ENCODE measurements around the gene CAMTA1.

CAMTA1 gene

GRCh38 chr1:7333620-7334019 lies 548.4 kb downstream of the CAMTA1 start:
- WGBS, 2 experiments, result 85 to 86% methylated on average over 7 to 8 of the region's 8 CpGs
- Histone ChIP-seq H3K36me3 (ENCODE audit: control insufficient read depth, insufficient read depth, low read length) (no peaks in the 10 kb centered on the region), H3K27me3 (ENCODE audit: control insufficient read depth, insufficient read depth, low read length, poor library complexity, severe bottlenecking) (no peaks in the 10 kb centered on the region), H3K4me1 (ENCODE audit: control insufficient read depth, insufficient read depth, low read length) (peaks cover 18% of the 10 kb centered on the region), H3K9me3 (ENCODE audit: control insufficient read depth, low read length) (no peaks in the 10 kb centered on the region), H3K27ac (ENCODE audit: insufficient read depth, low read depth, low read length, poor library complexity, severe bottlenecking) (no peak overlapping the region), H3K4me3 (ENCODE audit: insufficient read depth, low read depth, low read length) (no peak overlapping the region)

GRCh38 chr1:7334475-7335035 lies 549.3 kb downstream of the CAMTA1 start:
- H3K36me3 ChIP-seq (ENCODE audit: control insufficient read depth, insufficient read depth, low read length), result no peaks in the 10 kb centered on the region
- H3K27ac ChIP-seq (ENCODE audit: insufficient read depth, low read depth, low read length, poor library complexity, severe bottlenecking), result no peak overlapping the region
- WGBS, 2 experiments, result 71 to 73% methylated on average over 9 to 10 of the region's 10 CpGs
- no peaks in the 10 kb centered on the region for H3K27me3 ChIP-seq (ENCODE audit: control insufficient read depth, insufficient read depth, low read length, poor library complexity, severe bottlenecking)
- H3K4me1 ChIP-seq (ENCODE audit: control insufficient read depth, insufficient read depth, low read length), result peaks cover 18% of the 10 kb centered on the region
- no peak overlapping the region for H3K4me3 ChIP-seq (ENCODE audit: insufficient read depth, low read depth, low read length)
- H3K9me3 ChIP-seq (ENCODE audit: control insufficient read depth, low read length), result no peaks in the 10 kb centered on the region

GRCh38 chr1:7335224-7335879 lies 550.1 kb downstream of the CAMTA1 start:
- H3K4me1 ChIP-seq (ENCODE audit: control insufficient read depth, insufficient read depth, low read length), result peaks cover 18% of the 10 kb centered on the region
- no peak overlapping the region for H3K27ac ChIP-seq (ENCODE audit: insufficient read depth, low read depth, low read length, poor library complexity, severe bottlenecking)
- H3K9me3 ChIP-seq (ENCODE audit: control insufficient read depth, low read length), result no peaks in the 10 kb centered on the region
- H3K36me3 ChIP-seq (ENCODE audit: control insufficient read depth, insufficient read depth, low read length), result no peaks in the 10 kb centered on the region
- WGBS, 2 experiments, result 89 to 94% methylated on average over 13 of the region's 13 CpGs
- no peaks in the 10 kb centered on the region for H3K27me3 ChIP-seq (ENCODE audit: control insufficient read depth, insufficient read depth, low read length, poor library complexity, severe bottlenecking)
- no peak overlapping the region for H3K4me3 ChIP-seq (ENCODE audit: insufficient read depth, low read depth, low read length)

GRCh38 chr1:7338439-7338838 lies 553.2 kb downstream of the CAMTA1 start:
- Histone ChIP-seq H3K36me3 (ENCODE audit: control insufficient read depth, insufficient read depth, low read length) (no peaks in the 10 kb centered on the region), H3K27ac (ENCODE audit: insufficient read depth, low read depth, low read length, poor library complexity, severe bottlenecking) (no peak overlapping the region), H3K27me3 (ENCODE audit: control insufficient read depth, insufficient read depth, low read length, poor library complexity, severe bottlenecking) (no peaks in the 10 kb centered on the region), H3K4me3 (ENCODE audit: insufficient read depth, low read depth, low read length) (no peak overlapping the region), H3K4me1 (ENCODE audit: control insufficient read depth, insufficient read depth, low read length) (peaks cover 14% of the 10 kb centered on the region), H3K9me3 (ENCODE audit: control insufficient read depth, low read length) (no peaks in the 10 kb centered on the region)
- whole genome bisulfite sequencing, 2 experiments, result 96 to 97% methylated on average over 7 of the region's 7 CpGs

GRCh38 chr1:7339014-7339413 lies 553.8 kb downstream of the CAMTA1 start:
- WGBS, 2 experiments, result 93 to 94% methylated on average over 5 of the region's 5 CpGs
- H3K27me3 ChIP-seq (ENCODE audit: control insufficient read depth, insufficient read depth, low read length, poor library complexity, severe bottlenecking), result no peaks in the 10 kb centered on the region
- H3K9me3 ChIP-seq (ENCODE audit: control insufficient read depth, low read length), result no peaks in the 10 kb centered on the region
- H3K36me3 ChIP-seq (ENCODE audit: control insufficient read depth, insufficient read depth, low read length), result no peaks in the 10 kb centered on the region
- H3K27ac ChIP-seq (ENCODE audit: insufficient read depth, low read depth, low read length, poor library complexity, severe bottlenecking), result no peak overlapping the region
- peaks cover 8% of the 10 kb centered on the region for H3K4me1 ChIP-seq (ENCODE audit: control insufficient read depth, insufficient read depth, low read length)
- no peak overlapping the region for H3K4me3 ChIP-seq (ENCODE audit: insufficient read depth, low read depth, low read length)

GRCh38 chr1:7339953-7340352 lies 554.7 kb downstream of the CAMTA1 start:
- Histone ChIP-seq H3K9me3 (ENCODE audit: control insufficient read depth, low read length) (no peaks in the 10 kb centered on the region), H3K36me3 (ENCODE audit: control insufficient read depth, insufficient read depth, low read length) (no peaks in the 10 kb centered on the region), H3K4me3 (ENCODE audit: insufficient read depth, low read depth, low read length) (no peak overlapping the region), H3K4me1 (ENCODE audit: control insufficient read depth, insufficient read depth, low read length) (peaks cover 2% of the 10 kb centered on the region), H3K27ac (ENCODE audit: insufficient read depth, low read depth, low read length, poor library complexity, severe bottlenecking) (no peak overlapping the region), H3K27me3 (ENCODE audit: control insufficient read depth, insufficient read depth, low read length, poor library complexity, severe bottlenecking) (no peaks in the 10 kb centered on the region)
- WGBS, 2 experiments, result 94 to 99% methylated on average over 2 of the region's 2 CpGs

- Histone ChIP-seq H3K9me3 (ENCODE audit: control insufficient read depth, low read length) (no peaks in the 10 kb centered on the region), H3K27ac (ENCODE audit: insufficient read depth, low read depth, low read length, poor library complexity, severe bottlenecking) (no peak overlapping the region), H3K4me3 (ENCODE audit: insufficient read depth, low read depth, low read length) (no peak overlapping the region), H3K4me1 (ENCODE audit: control insufficient read depth, insufficient read depth, low read length) (peaks cover 2% of the 10 kb centered on the region), H3K36me3 (ENCODE audit: control insufficient read depth, insufficient read depth, low read length) (no peaks in the 10 kb centered on the region), H3K27me3 (ENCODE audit: control insufficient read depth, insufficient read depth, low read length, poor library complexity, severe bottlenecking) (no peaks in the 10 kb centered on the region)
- 93 to 94% methylated on average over 11 of the region's 11 CpGs for WGBS, 2 experiments
These were observed 556.1 kb downstream of the CAMTA1 start for GRCh38 chr1:7341145-7341905.

- peaks cover 13% of the 10 kb centered on the region for H3K4me1 ChIP-seq (ENCODE audit: control insufficient read depth, insufficient read depth, low read length)
- no peaks in the 10 kb centered on the region for H3K9me3 ChIP-seq (ENCODE audit: control insufficient read depth, low read length)
- no peak overlapping the region for H3K27ac ChIP-seq (ENCODE audit: insufficient read depth, low read depth, low read length, poor library complexity, severe bottlenecking)
- no peaks in the 10 kb centered on the region for H3K36me3 ChIP-seq (ENCODE audit: control insufficient read depth, insufficient read depth, low read length)
- no peaks in the 10 kb centered on the region for H3K27me3 ChIP-seq (ENCODE audit: control insufficient read depth, insufficient read depth, low read length, poor library complexity, severe bottlenecking)
- no peak overlapping the region for H3K4me3 ChIP-seq (ENCODE audit: insufficient read depth, low read depth, low read length)
- WGBS, 2 experiments, result 86 to 89% methylated on average over 6 of the region's 6 CpGs
These were observed 558.6 kb downstream of the CAMTA1 start for GRCh38 chr1:7343882-7344281.

GRCh38 chr1:7344299-7344698 lies 559.0 kb downstream of the CAMTA1 start:
- Histone ChIP-seq H3K27me3 (ENCODE audit: control insufficient read depth, insufficient read depth, low read length, poor library complexity, severe bottlenecking) (no peaks in the 10 kb centered on the region), H3K36me3 (ENCODE audit: control insufficient read depth, insufficient read depth, low read length) (no peaks in the 10 kb centered on the region), H3K4me1 (ENCODE audit: control insufficient read depth, insufficient read depth, low read length) (peaks cover 13% of the 10 kb centered on the region), H3K27ac (ENCODE audit: insufficient read depth, low read depth, low read length, poor library complexity, severe bottlenecking) (no peak overlapping the region), H3K4me3 (ENCODE audit: insufficient read depth, low read depth, low read length) (no peak overlapping the region), H3K9me3 (ENCODE audit: control insufficient read depth, low read length) (no peaks in the 10 kb centered on the region)
- WGBS, 2 experiments, result 93 to 95% methylated on average over 2 of the region's 2 CpGs

GRCh38 chr1:7345516-7345915 lies 560.3 kb downstream of the CAMTA1 start:
- Histone ChIP-seq H3K27me3 (ENCODE audit: control insufficient read depth, insufficient read depth, low read length, poor library complexity, severe bottlenecking) (no peaks in the 10 kb centered on the region), H3K4me1 (ENCODE audit: control insufficient read depth, insufficient read depth, low read length) (peaks cover 13% of the 10 kb centered on the region), H3K36me3 (ENCODE audit: control insufficient read depth, insufficient read depth, low read length) (no peaks in the 10 kb centered on the region), H3K27ac (ENCODE audit: insufficient read depth, low read depth, low read length, poor library complexity, severe bottlenecking) (no peak overlapping the region), H3K4me3 (ENCODE audit: insufficient read depth, low read depth, low read length) (no peak overlapping the region), H3K9me3 (ENCODE audit: control insufficient read depth, low read length) (no peaks in the 10 kb centered on the region)
- WGBS, 2 experiments, result 93 to 96% methylated on average over 3 of the region's 3 CpGs
